Right lung (tissue), 5 donors: ENCODE measurements around the gene TTLL9. TPM values are rescaled to one million over a fixed set of nuclear protein-coding genes. Genes with fewer than 3 reads are reported as not detected.
"Not testable (repeated sequence)": the region's sequence is repeated elsewhere in the genome, so short reads cannot be mapped to it uniquely, and the experiment has no call there.

Source experiments
- DNase-seq, 2 donors: peaks; one replicate each; pipeline ENCODE4 v3.0.0-alpha.2; 2013
- polyA plus RNA-seq, 5 donors: library from polyadenylated mRNA; unstranded; fragments of 120-200 nt; gene quantifications; one replicate each; pipeline versions ENCODE4 v1.2.1 to v1.2.3, GENCODE V29; 2013; ENCODE audit warnings: inconsistent platforms in 1 of 5, low replicate concordance in 1 of 5; ENCODE audit not compliant: insufficient read length in 5 of 5, insufficient read depth in 1 of 5

TTLL9 gene
- polyA plus RNA-seq, 5 donors = 1.9 to 5.5 (median 3.5) TPM

GRCh38 chr20:31917962-31918412 is 47.6 kb downstream of the TTLL9 start:
- DNase-seq = not testable (repeated sequence)

- DNase-seq = no peak
Measured at GRCh38 chr20:31918466-31919105, 48.2 kb downstream of the TTLL9 start.

GRCh38 chr20:31919410-31920155 is 49.1 kb downstream of the TTLL9 start:
- no peak for DNase-seq

- DNase-seq = no peak
Measured at GRCh38 chr20:31920275-31920855, 49.9 kb downstream of the TTLL9 start.

GRCh38 chr20:31921480-31921879 is 51.0 kb downstream of the TTLL9 start:
- not testable (repeated sequence) for DNase-seq

- DNase-seq = no peak
Measured at GRCh38 chr20:31922181-31922580, 51.7 kb downstream of the TTLL9 start.

GRCh38 chr20:31922588-31922987 is 52.2 kb downstream of the TTLL9 start:
- no peak for DNase-seq

- DNase-seq = no peak
Measured at GRCh38 chr20:31923388-31924331, 53.2 kb downstream of the TTLL9 start.

- DNase-seq = no peak
Measured at GRCh38 chr20:31924561-31924960, 54.1 kb downstream of the TTLL9 start.

- DNase-seq = no peak
Measured at GRCh38 chr20:31925631-31926030, 55.2 kb downstream of the TTLL9 start.

- DNase-seq = no peak
Measured at GRCh38 chr20:31926493-31926892, 56.1 kb downstream of the TTLL9 start.

- no peak for DNase-seq
Measured at GRCh38 chr20:31927627-31928159, 57.3 kb downstream of the TTLL9 start.

GRCh38 chr20:31929631-31930030 is 59.2 kb downstream of the TTLL9 start:
- not testable (repeated sequence) for DNase-seq

GRCh38 chr20:31930779-31931178 is 60.3 kb downstream of the TTLL9 start:
- no peak for DNase-seq

- DNase-seq = no peak
Measured at GRCh38 chr20:31933698-31934097, 63.3 kb downstream of the TTLL9 start.

GRCh38 chr20:31934491-31934890 is 64.1 kb downstream of the TTLL9 start:
- DNase-seq = no peak

GRCh38 chr20:31934968-31935764 is 64.7 kb downstream of the TTLL9 start:
- DNase-seq = no peak

- DNase-seq = no peak
Measured at GRCh38 chr20:31936420-31936819, 66.0 kb downstream of the TTLL9 start.

GRCh38 chr20:31937820-31938219 is 67.4 kb downstream of the TTLL9 start:
- no peak for DNase-seq

- no peak for DNase-seq
Measured at GRCh38 chr20:31939661-31940060, 69.2 kb downstream of the TTLL9 start.

- DNase-seq = no peak
Measured at GRCh38 chr20:31943052-31943471, 72.6 kb downstream of the TTLL9 start.
